K562 (cell line): ENCODE results near the gene EXOC2. TPM values are rescaled to one million over a fixed set of nuclear protein-coding genes. Genes with fewer than 3 reads are reported as not detected.

Source experiments
- ATAC-seq: fragments of 200-7000 bp; cut with Tn5 transposase; 3 replicates; pipeline ENCODE4 v1.9.1; 2020; ENCODE audit warnings: moderate library complexity
- BruUV-seq: library from RNA; stranded (reverse); fragments of 400-500 nt; replicated peaks from 2 replicates; lab custom pipeline; 2021; lab: Mats Ljungman, UMichigan
- CTCF ChIA-PET: fragments of 300-600 bp; formaldehyde crosslinking; extraction: SDS; loops from one replicate; lab custom pipeline; 2021; ENCODE audit warnings: low intra/inter-chr PET ratio; lab: Yijun Ruan, JAX
- POLR2A ChIA-PET: fragments of 300-600, 350-650 bp; sonication (Branson Sonifier 250); formaldehyde crosslinking; extraction: SDS; loops from one replicate; lab custom pipeline; 2021; ENCODE audit warnings: antibody characterized with exemption, inconsistent platforms; lab: Yijun Ruan, JAX
- DNase-seq, 4 experiments: peaks; one replicate each; pipeline versions ENCODE4 v3.0.0 to v3.0.0-alpha.2; 2011 to 2018; ENCODE audit warnings: low spot score in 3 of 4, mixed read lengths in 3 of 4; ENCODE audit errors: extremely low read depth in 1 of 4
- FAIRE-seq: peaks from 2 replicates; lab custom pipeline; 2011; peaks lifted over from hg19 to GRCh38; lab: Jason Lieb, UNC
- H2AFZ ChIP-seq: 2 replicates; pipeline ENCODE4 v1.6.0; 2011; ENCODE audit warnings: low read depth, low read length, control low read depth, inconsistent platforms
- H3K27ac ChIP-seq: fragments of 200-600 bp; 3 replicates; pipeline ENCODE4 v1.8.0; 2011; ENCODE audit warnings: low read depth, mild to moderate bottlenecking, control low read depth, inconsistent platforms, low read length, moderate library complexity, mixed read lengths; ENCODE audit errors: extremely low read depth
- H3K27me3 ChIP-seq, 2 experiments: fragments of 300-600 bp in 1 of 2; 2 replicates in 1 of 2; 3 replicates in 1 of 2; pipeline versions ENCODE4 v1.6.0 to v1.8.0; 2011; ENCODE audit warnings: inconsistent platforms in 2 of 2, low read length in 2 of 2, mild to moderate bottlenecking in 1 of 2, mixed read lengths in 1 of 2, moderate library complexity in 1 of 2; ENCODE audit not compliant: control insufficient read depth in 2 of 2, insufficient read depth in 2 of 2
- H3K36me3 ChIP-seq: fragments of 300-600 bp; 3 replicates; pipeline ENCODE4 v1.8.0; 2011; ENCODE audit warnings: mild to moderate bottlenecking, low read length, inconsistent platforms; ENCODE audit not compliant: control insufficient read depth, insufficient read depth
- H3K4me1 ChIP-seq, 2 experiments: fragments of 200-600 bp in 1 of 2; replicated peaks in 1 of 2; 2 replicates in 1 of 2; 3 replicates in 1 of 2; pipeline versions ENCODE4 v1.5.1 to v1.8.0; 2011; ENCODE audit warnings: inconsistent platforms in 2 of 2, low read length in 2 of 2, mild to moderate bottlenecking in 1 of 2, mixed read lengths in 1 of 2, moderate library complexity in 1 of 2; ENCODE audit not compliant: control insufficient read depth in 2 of 2, insufficient read depth in 2 of 2
- H3K4me2 ChIP-seq: 2 replicates; pipeline ENCODE4 v1.6.1; 2011; ENCODE audit warnings: low read length, control low read depth, inconsistent platforms, mixed read lengths; ENCODE audit not compliant: insufficient read depth
- H3K4me3 ChIP-seq: fragments of 200-600 bp; sonication (generic), shearing (Covaris generic); 2 replicates; pipeline ENCODE4 v1.5.1; 2016; ENCODE audit warnings: control low read depth, inconsistent platforms
- H3K79me2 ChIP-seq: fragments of 200-600 bp; 3 replicates; pipeline ENCODE4 v1.8.0; 2011; ENCODE audit warnings: low read length, inconsistent platforms; ENCODE audit not compliant: control insufficient read depth, insufficient read depth
- H3K9ac ChIP-seq, 2 experiments: 2 replicates each; pipeline versions ENCODE4 v1.6.0 to v1.6.1; 2011; ENCODE audit warnings: low read depth in 2 of 2, low read length in 2 of 2, control low read depth in 1 of 2, inconsistent platforms in 1 of 2, mild to moderate bottlenecking in 1 of 2, mixed read lengths in 1 of 2; ENCODE audit not compliant: insufficient read depth in 1 of 2
- H3K9me1 ChIP-seq: one replicate; pipeline ENCODE4 v1.6.0; 2011; ENCODE audit warnings: inconsistent platforms, mild to moderate bottlenecking, low read length, moderate library complexity; ENCODE audit not compliant: control insufficient read depth, insufficient read depth
- H3K9me3 ChIP-seq: replicated peaks from 2 replicates; pipeline ENCODE4 v1.5.1; 2011; ENCODE audit warnings: low read depth, low read length, inconsistent platforms; ENCODE audit not compliant: control insufficient read depth, insufficient read depth
- H4K20me1 ChIP-seq: replicated peaks from 2 replicates; pipeline ENCODE4 v1.6.1; 2011; ENCODE audit warnings: low read length, inconsistent platforms, mixed read lengths; ENCODE audit not compliant: control insufficient read depth, insufficient read depth
- PHTF2 ChIP-seq: fragments of 250-450 bp; sonication (Bioruptor Pico); IDR thresholded peaks from 2 replicates; pipeline ENCODE4 v1.5.0; 2021; ENCODE audit warnings: mild to moderate bottlenecking
- RAD21 ChIP-seq, 2 experiments: fragments of 250-450 bp in 1 of 2; fragments of 450-650 bp in 1 of 2; sonication (Bioruptor Pico) in 1 of 2; formaldehyde crosslinking in 1 of 2; IDR thresholded peaks in 1 of 2; conservative IDR thresholded peaks in 1 of 2; 2 replicates each; pipeline versions ENCODE4 v1.4.0 to v1.8.0; 2020 to 2022; ENCODE audit warnings: mild to moderate bottlenecking in 2 of 2, moderate library complexity in 1 of 2
- RFX7 ChIP-seq: fragments of 250-450 bp; sonication (Bioruptor Pico); IDR thresholded peaks from 2 replicates; pipeline ENCODE4 v1.5.1; 2021; ENCODE audit warnings: mild to moderate bottlenecking
- ZNF583 ChIP-seq: fragments of 250-450 bp; sonication (Bioruptor Pico); IDR thresholded peaks from 2 replicates; pipeline ENCODE4 v1.4.0; 2020
- ZNF695 ChIP-seq: fragments of 450-650 bp; formaldehyde crosslinking; IDR thresholded peaks from 2 replicates; pipeline ENCODE4 v1.4.0; 2020; ENCODE audit warnings: mild to moderate bottlenecking, moderate library complexity
- WGBS: fragments of 100-300 bp; shearing (Covaris generic); methylation state at CpG from one replicate; pipeline ENCODE4 v1.1.6; 2016; ENCODE audit warnings: low coverage, mixed read lengths; ENCODE audit not compliant: insufficient coverage; ENCODE audit errors: missing lambda C conversion rate; 5-methylcytosine and 5-hydroxymethylcytosine counted together
- in situ Hi-C: fragments of 300-500 bp; cut with MboI; formaldehyde crosslinking; loops from 4 replicates; pipeline ENCODE4 v1.15.0; 2018; ENCODE audit warnings: inconsistent platforms, mixed read lengths
- intact Hi-C: fragments of 100-400 bp; cut with micrococcal nuclease; formaldehyde crosslinking; loops from 2 replicates; pipeline ENCODE4 v1.14.2; 2022
- polyA plus RNA-seq, 8 experiments: library from polyadenylated mRNA; depleted of rRNA in 4 of 8; stranded (reverse) in 5 of 8; unstranded in 3 of 8; fragments of >200 nt; fragmentation: Nextera tagmentation in 2 of 8; fragmentation: Illumina TruSeq in 1 of 8; extraction: Ambion mirVana in 2 of 8; extraction: Trizol in 1 of 8; gene quantifications; 2 replicates each; pipeline versions ENCODE4 v1.2.1 to v1.2.3, GENCODE V29; 2011 to 2014; ENCODE audit warnings: inconsistent platforms in 1 of 8, missing spikeins in 1 of 8
- total RNA-seq, 7 experiments: library from RNA; depleted of rRNA in 6 of 7; stranded (reverse); fragments of >200 nt in 6 of 7; fragmentation: Illumina TruSeq in 2 of 7; extraction: Trizol in 2 of 7; gene quantifications; 2 replicates each; pipeline versions ENCODE4 v1.2.1 to v1.2.3, GENCODE V29; 2011 to 2021; ENCODE audit warnings: low replicate concordance in 1 of 7
- TF ChIP-seq, protein P1 (sequence below): fragments of 250-450 bp; sonication (Bioruptor Pico); IDR thresholded peaks from 2 replicates; pipeline ENCODE4 v1.6.1; 2021; ENCODE audit warnings: mild to moderate bottlenecking
- TF ChIP-seq, protein P2 (sequence below): fragments of 450-650 bp; conservative IDR thresholded peaks from 2 replicates; pipeline ENCODE4 v1.6.1; 2016; ENCODE audit warnings: missing genetic modification characterization, low read depth, mild to moderate bottlenecking, missing compliant biosample characterization, moderate library complexity
- TF ChIP-seq, protein P3 (sequence below): sonication (generic); formaldehyde crosslinking; IDR thresholded peaks from 2 replicates; pipeline ENCODE4 v1.8.1; 2022; ENCODE audit warnings: missing genetic modification reagents

Gene EXOC2
- total and polyA plus RNA-seq, 9 of the 15 experiments (the other 6 are each of a cell fraction or from before 2014, with no cell fraction given) = 12.2 to 30.2 (median 24.2) TPM

DNA sequence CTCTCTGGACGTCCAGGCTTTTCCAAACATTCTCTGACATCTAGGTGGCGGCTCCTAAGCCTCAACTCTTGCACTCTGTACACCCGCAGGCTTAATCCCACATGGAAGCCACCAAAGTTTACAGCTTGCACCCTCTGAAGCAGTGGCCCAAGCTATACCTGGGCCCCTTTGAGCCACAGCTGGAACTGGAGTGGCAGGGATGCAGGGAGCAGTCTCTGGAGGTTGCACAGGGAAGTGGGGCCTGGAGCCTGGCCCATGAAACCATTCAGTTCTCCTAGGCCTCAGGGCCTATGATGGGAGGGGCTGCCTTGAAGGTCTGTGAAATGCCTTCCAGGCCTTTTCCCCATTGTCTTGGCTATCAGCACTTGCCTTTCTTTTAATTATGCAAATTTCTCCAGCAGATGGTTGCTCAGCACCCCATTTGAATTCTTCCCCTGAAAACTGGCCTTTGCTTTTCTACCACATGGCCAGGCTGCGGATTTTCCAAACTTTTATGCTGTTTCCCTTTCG is 236.5 kb downstream of the EXOC2 start:
- no peak for FAIRE-seq
- no TSS peak for BruUV-seq
- Histone ChIP-seq H2AFZ (no peak overlapping the region), H3K4me3 (no peak overlapping the region), H3K9me1 (no peaks in the 10 kb centered on the region), H3K27me3 (peaks cover 13 to 42% of the 10 kb centered on the region in 2 experiments), H4K20me1 (no peaks in the 10 kb centered on the region), H3K4me2 (no peak overlapping the region), H3K9ac (no peak overlapping the region), H3K4me1 (no peaks in the 10 kb centered on the region), H3K27ac (no peak overlapping the region), H3K36me3 (no peaks in the 10 kb centered on the region), H3K79me2 (no peaks in the 10 kb centered on the region), H3K9me3 (no peaks in the 10 kb centered on the region)
- ChIA-PET POLR2A (no interaction called here), CTCF (no interaction called here)
- intact Hi-C loops (no loop called here), in situ Hi-C loops (no loop called here)
- WGBS = 0% methylated on average over 5 of the region's 5 CpGs
- DNase-seq = no peak
- no peak for TF ChIP-seq PHTF2 (CRISPR knock-in tag)
- no peak for TF ChIP-seq RAD21 (CRISPR knock-in tag; conservative IDR thresholded peaks at IDR 0.05 in 1 of 2, IDR thresholded peaks at IDR 0.05 in 1 of 2)
- no peak for TF ChIP-seq RFX7 (CRISPR knock-in tag)
- TF ChIP-seq ZNF583 (CRISPR knock-in tag) = no peak
- TF ChIP-seq ZNF695 (CRISPR knock-in tag) = no peak
- TF ChIP-seq, protein P1, sequence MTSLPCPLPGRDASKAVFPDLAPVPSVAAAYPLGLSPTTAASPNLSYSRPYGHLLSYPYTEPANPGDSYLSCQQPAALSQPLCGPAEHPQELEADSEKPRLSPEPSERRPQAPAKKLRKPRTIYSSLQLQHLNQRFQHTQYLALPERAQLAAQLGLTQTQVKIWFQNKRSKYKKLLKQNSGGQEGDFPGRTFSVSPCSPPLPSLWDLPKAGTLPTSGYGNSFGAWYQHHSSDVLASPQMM = no peak
- TF ChIP-seq, protein P2, sequence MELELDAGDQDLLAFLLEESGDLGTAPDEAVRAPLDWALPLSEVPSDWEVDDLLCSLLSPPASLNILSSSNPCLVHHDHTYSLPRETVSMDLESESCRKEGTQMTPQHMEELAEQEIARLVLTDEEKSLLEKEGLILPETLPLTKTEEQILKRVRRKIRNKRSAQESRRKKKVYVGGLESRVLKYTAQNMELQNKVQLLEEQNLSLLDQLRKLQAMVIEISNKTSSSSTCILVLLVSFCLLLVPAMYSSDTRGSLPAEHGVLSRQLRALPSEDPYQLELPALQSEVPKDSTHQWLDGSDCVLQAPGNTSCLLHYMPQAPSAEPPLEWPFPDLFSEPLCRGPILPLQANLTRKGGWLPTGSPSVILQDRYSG (tag) = no peak
- TF ChIP-seq, protein P3, sequence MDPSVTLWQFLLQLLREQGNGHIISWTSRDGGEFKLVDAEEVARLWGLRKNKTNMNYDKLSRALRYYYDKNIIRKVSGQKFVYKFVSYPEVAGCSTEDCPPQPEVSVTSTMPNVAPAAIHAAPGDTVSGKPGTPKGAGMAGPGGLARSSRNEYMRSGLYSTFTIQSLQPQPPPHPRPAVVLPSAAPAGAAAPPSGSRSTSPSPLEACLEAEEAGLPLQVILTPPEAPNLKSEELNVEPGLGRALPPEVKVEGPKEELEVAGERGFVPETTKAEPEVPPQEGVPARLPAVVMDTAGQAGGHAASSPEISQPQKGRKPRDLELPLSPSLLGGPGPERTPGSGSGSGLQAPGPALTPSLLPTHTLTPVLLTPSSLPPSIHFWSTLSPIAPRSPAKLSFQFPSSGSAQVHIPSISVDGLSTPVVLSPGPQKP (CRISPR knock-in tag) = no peak
- no peak for ATAC-seq
